Measurements from ENCODE around the gene PROSER1. TPM values are rescaled to one million over a fixed set of nuclear protein-coding genes. Genes with fewer than 3 reads are reported as not detected.
A peak's percentile ranks its signal among the peaks of the same experiment; 100 is the strongest.

The PROSER1 gene
- total and polyA plus RNA-seq, 9 of the 15 experiments (the other 6 are each of a cell fraction or from before 2014, with no cell fraction given): 9.2 to 36.2 (median 10.4) TPM

GRCh38 chr13:39037880-39038568 lies at the start of gene PROSER1, which contains the start of gene NHLRC3 (continued):
- TF ChIP-seq, protein P1, sequence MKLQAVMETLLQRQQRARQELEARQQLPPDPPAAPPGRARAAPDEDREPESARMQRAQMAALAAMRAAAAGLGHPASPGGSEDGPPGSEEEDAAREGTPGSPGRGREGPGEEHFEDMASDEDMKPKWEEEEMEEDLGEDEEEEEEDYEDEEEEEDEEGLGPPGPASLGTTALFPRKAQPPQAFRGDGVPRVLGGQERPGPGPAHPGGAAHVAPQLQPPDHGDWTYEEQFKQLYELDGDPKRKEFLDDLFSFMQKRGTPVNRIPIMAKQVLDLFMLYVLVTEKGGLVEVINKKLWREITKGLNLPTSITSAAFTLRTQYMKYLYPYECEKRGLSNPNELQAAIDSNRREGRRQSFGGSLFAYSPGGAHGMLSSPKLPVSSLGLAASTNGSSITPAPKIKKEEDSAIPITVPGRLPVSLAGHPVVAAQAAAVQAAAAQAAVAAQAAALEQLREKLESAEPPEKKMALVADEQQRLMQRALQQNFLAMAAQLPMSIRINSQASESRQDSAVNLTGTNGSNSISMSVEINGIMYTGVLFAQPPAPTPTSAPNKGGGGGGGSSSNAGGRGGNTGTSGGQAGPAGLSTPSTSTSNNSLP (IDR thresholded peaks at IDR 0.05; ENCODE audit: borderline replicate concordance, low read depth, low read length): peak; percentile 44; the same call in 1 of the 2 replicates
- TF ChIP-seq HDAC8 (tag; IDR thresholded peaks at IDR 0.05) (no peak), DPF2 (IDR thresholded peaks at IDR 0.05) (no peak), ILK (tag; IDR thresholded peaks at IDR 0.05; ENCODE audit: borderline replicate concordance, low read depth) (no peak), CHD7 (IDR thresholded peaks at IDR 0.05; ENCODE audit: low read depth, low read length) (no peak), SMAD3 (CRISPR knock-in tag; conservative IDR thresholded peaks at IDR 0.05) (no peak), ZNF707 (CRISPR knock-in tag; conservative IDR thresholded peaks at IDR 0.05) (no peak), CBFA2T3 (IDR thresholded peaks at IDR 0.05) (no peak), YBX1 (IDR thresholded peaks at IDR 0.05) (no peak), SIN3B (IDR thresholded peaks at IDR 0.05; ENCODE audit: low read depth) (peak; percentile 68), ZNF239 (CRISPR knock-in tag; IDR thresholded peaks at IDR 0.05) (no peak), MECOM (CRISPR knock-in tag; IDR thresholded peaks at IDR 0.05) (no peak)
- TF ChIP-seq, protein P2, sequence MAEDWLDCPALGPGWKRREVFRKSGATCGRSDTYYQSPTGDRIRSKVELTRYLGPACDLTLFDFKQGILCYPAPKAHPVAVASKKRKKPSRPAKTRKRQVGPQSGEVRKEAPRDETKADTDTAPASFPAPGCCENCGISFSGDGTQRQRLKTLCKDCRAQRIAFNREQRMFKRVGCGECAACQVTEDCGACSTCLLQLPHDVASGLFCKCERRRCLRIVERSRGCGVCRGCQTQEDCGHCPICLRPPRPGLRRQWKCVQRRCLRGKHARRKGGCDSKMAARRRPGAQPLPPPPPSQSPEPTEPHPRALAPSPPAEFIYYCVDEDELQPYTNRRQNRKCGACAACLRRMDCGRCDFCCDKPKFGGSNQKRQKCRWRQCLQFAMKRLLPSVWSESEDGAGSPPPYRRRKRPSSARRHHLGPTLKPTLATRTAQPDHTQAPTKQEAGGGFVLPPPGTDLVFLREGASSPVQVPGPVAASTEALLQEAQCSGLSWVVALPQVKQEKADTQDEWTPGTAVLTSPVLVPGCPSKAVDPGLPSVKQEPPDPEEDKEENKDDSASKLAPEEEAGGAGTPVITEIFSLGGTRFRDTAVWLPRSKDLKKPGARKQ (CRISPR knock-in tag; IDR thresholded peaks at IDR 0.05): no peak
- TF ChIP-seq, protein P3, sequence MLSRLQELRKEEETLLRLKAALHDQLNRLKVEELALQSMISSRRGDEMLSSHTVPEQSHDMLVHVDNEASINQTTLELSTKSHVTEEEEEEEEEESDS (CRISPR knock-in tag; IDR thresholded peaks at IDR 0.05): no peak
